A172 (cell line): ENCODE data around the gene GALC. TPM values are rescaled to one million over a fixed set of nuclear protein-coding genes. Genes with fewer than 3 reads are reported as not detected.

ENCODE experiments used
- total RNA-seq: library from RNA; depleted of rRNA; stranded (reverse); fragments of >200 nt; shearing (Covaris generic); gene quantifications from 2 replicates; pipeline ENCODE4 v1.2.3, GENCODE V29; 2014; rRNA removed

GALC gene
- total RNA-seq, 1 experiment from 2014 or later: not detected

Other genes starting within 250 kb of the GALC start
- not detected in 2 replicates for gene GPR65, start 12.0 kb upstream of the GALC start, total RNA-seq